ENCODE data around the gene ANGPTL4. TPM values are rescaled to one million over a fixed set of nuclear protein-coding genes. Genes with fewer than 3 reads are reported as not detected.

Gene ANGPTL4
- total and polyA plus RNA-seq, 2 of the 13 experiments (the other 11 are each of a cell fraction or from before 2014, with no cell fraction given) = 0.80 to 21.7 TPM

DNA sequence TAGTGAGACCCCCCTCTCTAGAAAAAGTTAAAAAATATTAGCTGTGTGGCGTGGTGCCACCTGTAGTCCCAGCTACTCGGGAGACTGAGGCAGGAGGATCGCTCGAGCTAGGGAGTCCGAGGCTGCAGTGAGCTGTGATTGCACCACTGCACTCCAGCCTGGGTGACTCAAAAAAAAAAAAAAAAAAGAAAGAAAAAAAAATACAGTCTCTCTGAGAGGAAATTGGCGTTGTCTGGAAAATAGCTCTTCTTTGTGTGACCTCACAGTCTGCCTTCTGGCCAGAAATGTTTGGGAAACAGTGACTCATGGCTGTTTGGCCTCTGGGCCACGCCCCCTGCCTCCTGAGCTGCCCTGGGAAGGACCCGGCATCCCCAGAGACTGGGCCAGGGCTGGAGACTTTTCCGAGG lies 59.9 kb downstream of the ANGPTL4 start (continued):
- TF ChIP-seq MBD4 (IDR thresholded peaks at IDR 0.05; ENCODE audit: borderline replicate concordance, low read length) (no peak), NCOA2 (CRISPR knock-in tag; IDR thresholded peaks at IDR 0.05) (0 out of 2 replicates have a peak, but pooled peaks have one; percentile 12), PHF20 (CRISPR knock-in tag; IDR thresholded peaks at IDR 0.05) (no peak), PTBP1 (IDR thresholded peaks at IDR 0.05; ENCODE audit: low read depth, low read length, poor library complexity, severe bottlenecking) (no peak), ZNF652 (CRISPR knock-in tag; IDR thresholded peaks at IDR 0.05; ENCODE audit: borderline replicate concordance, low read depth) (no peak), RCOR2 (CRISPR knock-in tag; IDR thresholded peaks at IDR 0.05) (peak; percentile 80), ZNF484 (CRISPR knock-in tag; IDR thresholded peaks at IDR 0.05; ENCODE audit: borderline replicate concordance, low read depth) (no peak), ZNF460 (CRISPR knock-in tag; IDR thresholded peaks at IDR 0.05; ENCODE audit: borderline replicate concordance) (no peak), CENPX (CRISPR knock-in tag; IDR thresholded peaks at IDR 0.05) (no peak), FOXP1 (IDR thresholded peaks at IDR 0.05) (no peak), FOXP1 (CRISPR knock-in tag; IDR thresholded peaks at IDR 0.05) (no peak), TGIF2 (CRISPR knock-in tag; IDR thresholded peaks at IDR 0.05) (no peak), ZNF713 (CRISPR knock-in tag; IDR thresholded peaks at IDR 0.05) (no peak), ZNF776 (CRISPR knock-in tag; IDR thresholded peaks at IDR 0.05) (no peak), ZNF598 (CRISPR knock-in tag; IDR thresholded peaks at IDR 0.05; ENCODE audit: borderline replicate concordance) (no peak), ZFP62 (CRISPR knock-in tag; IDR thresholded peaks at IDR 0.05) (no peak), SMARCC2 (IDR thresholded peaks at IDR 0.05) (no peak), ZNF737 (CRISPR knock-in tag; IDR thresholded peaks at IDR 0.05; ENCODE audit: borderline replicate concordance) (no peak)
- TF ChIP-seq, protein P1, sequence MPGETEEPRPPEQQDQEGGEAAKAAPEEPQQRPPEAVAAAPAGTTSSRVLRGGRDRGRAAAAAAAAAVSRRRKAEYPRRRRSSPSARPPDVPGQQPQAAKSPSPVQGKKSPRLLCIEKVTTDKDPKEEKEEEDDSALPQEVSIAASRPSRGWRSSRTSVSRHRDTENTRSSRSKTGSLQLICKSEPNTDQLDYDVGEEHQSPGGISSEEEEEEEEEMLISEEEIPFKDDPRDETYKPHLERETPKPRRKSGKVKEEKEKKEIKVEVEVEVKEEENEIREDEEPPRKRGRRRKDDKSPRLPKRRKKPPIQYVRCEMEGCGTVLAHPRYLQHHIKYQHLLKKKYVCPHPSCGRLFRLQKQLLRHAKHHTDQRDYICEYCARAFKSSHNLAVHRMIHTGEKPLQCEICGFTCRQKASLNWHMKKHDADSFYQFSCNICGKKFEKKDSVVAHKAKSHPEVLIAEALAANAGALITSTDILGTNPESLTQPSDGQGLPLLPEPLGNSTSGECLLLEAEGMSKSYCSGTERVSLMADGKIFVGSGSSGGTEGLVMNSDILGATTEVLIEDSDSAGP (CRISPR knock-in tag; IDR thresholded peaks at IDR 0.05; ENCODE audit: borderline replicate concordance) = 0 out of 2 replicates have a peak, but pooled peaks have one; percentile 33
- TF ChIP-seq, protein P2, sequence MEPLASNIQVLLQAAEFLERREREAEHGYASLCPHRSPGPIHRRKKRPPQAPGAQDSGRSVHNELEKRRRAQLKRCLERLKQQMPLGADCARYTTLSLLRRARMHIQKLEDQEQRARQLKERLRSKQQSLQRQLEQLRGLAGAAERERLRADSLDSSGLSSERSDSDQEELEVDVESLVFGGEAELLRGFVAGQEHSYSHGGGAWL (CRISPR knock-in tag; IDR thresholded peaks at IDR 0.05) = no peak
- TF ChIP-seq, protein P3, sequence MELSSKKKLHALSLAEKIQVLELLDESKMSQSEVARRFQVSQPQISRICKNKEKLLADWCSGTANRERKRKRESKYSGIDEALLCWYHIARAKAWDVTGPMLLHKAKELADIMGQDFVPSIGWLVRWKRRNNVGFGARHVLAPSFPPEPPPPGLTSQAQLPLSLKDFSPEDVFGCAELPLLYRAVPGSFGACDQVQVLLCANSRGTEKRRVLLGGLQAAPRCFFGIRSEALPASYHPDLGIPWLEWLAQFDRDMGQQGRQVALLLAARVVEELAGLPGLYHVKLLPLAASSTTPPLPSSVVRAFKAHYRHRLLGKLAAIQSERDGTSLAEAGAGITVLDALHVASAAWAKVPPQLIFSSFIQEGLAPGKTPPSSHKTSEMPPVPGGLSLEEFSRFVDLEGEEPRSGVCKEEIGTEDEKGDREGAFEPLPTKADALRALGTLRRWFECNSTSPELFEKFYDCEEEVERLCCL (CRISPR knock-in tag; IDR thresholded peaks at IDR 0.05; ENCODE audit: borderline replicate concordance) = no peak
- TF ChIP-seq, protein P4, sequence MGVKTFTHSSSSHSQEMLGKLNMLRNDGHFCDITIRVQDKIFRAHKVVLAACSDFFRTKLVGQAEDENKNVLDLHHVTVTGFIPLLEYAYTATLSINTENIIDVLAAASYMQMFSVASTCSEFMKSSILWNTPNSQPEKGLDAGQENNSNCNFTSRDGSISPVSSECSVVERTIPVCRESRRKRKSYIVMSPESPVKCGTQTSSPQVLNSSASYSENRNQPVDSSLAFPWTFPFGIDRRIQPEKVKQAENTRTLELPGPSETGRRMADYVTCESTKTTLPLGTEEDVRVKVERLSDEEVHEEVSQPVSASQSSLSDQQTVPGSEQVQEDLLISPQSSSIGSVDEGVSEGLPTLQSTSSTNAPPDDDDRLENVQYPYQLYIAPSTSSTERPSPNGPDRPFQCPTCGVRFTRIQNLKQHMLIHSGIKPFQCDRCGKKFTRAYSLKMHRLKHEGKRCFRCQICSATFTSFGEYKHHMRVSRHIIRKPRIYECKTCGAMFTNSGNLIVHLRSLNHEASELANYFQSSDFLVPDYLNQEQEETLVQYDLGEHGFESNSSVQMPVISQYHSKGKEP (CRISPR knock-in tag; IDR thresholded peaks at IDR 0.05) = no peak
- TF ChIP-seq, protein P5, sequence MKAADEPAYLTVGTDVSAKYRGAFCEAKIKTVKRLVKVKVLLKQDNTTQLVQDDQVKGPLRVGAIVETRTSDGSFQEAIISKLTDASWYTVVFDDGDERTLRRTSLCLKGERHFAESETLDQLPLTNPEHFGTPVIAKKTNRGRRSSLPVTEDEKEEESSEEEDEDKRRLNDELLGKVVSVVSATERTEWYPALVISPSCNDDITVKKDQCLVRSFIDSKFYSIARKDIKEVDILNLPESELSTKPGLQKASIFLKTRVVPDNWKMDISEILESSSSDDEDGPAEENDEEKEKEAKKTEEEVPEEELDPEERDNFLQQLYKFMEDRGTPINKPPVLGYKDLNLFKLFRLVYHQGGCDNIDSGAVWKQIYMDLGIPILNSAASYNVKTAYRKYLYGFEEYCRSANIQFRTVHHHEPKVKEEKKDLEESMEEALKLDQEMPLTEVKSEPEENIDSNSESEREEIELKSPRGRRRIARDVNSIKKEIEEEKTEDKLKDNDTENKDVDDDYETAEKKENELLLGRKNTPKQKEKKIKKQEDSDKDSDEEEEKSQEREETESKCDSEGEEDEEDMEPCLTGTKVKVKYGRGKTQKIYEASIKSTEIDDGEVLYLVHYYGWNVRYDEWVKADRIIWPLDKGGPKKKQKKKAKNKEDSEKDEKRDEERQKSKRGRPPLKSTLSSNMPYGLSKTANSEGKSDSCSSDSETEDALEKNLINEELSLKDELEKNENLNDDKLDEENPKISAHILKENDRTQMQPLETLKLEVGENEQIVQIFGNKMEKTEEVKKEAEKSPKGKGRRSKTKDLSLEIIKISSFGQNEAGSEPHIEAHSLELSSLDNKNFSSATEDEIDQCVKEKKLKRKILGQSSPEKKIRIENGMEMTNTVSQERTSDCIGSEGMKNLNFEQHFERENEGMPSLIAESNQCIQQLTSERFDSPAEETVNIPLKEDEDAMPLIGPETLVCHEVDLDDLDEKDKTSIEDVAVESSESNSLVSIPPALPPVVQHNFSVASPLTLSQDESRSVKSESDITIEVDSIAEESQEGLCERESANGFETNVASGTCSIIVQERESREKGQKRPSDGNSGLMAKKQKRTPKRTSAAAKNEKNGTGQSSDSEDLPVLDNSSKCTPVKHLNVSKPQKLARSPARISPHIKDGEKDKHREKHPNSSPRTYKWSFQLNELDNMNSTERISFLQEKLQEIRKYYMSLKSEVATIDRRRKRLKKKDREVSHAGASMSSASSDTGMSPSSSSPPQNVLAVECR (CRISPR knock-in tag; IDR thresholded peaks at IDR 0.05; ENCODE audit: borderline replicate concordance) = peak; percentile 48; the same call in 1 of the 2 replicates
